ENCODE data around the gene MLEC.

GRCh38 chr12:120649442-120650232, 37.3 kb upstream of the MLEC start:
- TF ChIP-seq POLR2A (IDR thresholded peaks at IDR 0.05; ENCODE audit: low read depth, low read length) (no peak), TAF1 (IDR thresholded peaks at IDR 0.05; ENCODE audit: borderline replicate concordance, low read depth, low read length) (no peak)
